ENCODE results near the gene NME4.

The NME4 gene

DNA sequence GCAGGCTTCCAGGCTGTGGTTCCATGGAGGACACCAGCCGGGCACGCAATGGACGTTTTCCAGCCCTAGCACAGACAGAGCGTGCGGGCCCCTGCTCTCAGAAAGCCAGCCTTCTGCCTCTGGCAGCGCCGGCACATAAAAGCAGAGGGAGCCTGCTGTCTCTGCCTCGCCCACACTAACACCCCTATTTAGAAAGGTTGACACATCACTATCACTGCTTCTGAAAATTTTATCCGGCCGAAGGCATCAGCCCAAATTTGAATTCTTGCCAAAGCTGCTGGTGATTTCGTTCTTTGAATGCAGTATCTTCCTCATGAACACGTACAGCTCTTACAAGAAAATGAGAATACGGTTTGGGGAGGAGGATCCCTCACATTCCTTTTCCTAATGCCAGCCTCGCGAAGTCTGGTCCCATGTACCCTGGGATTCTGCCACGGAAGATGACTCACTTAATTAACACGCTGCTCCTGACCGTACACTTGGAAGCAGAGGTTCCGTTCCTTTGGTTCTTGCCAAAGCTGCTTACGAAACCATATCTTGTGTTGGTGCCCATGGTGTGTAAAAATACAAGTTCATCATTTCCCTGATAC lies 27.1 kb downstream of the NME4 start:
- Histone ChIP-seq H3K4me3 (replicated peaks; ENCODE audit: low read depth, low read length) (no peak overlapping the region), H3K27me3 (replicated peaks; ENCODE audit: control insufficient read depth, insufficient read depth, low read length) (no peaks in the 10 kb centered on the region), H3K36me3 (ENCODE audit: control insufficient read depth, insufficient read depth, low read length) (no peaks in the 10 kb centered on the region)
- TF ChIP-seq, protein P1, sequence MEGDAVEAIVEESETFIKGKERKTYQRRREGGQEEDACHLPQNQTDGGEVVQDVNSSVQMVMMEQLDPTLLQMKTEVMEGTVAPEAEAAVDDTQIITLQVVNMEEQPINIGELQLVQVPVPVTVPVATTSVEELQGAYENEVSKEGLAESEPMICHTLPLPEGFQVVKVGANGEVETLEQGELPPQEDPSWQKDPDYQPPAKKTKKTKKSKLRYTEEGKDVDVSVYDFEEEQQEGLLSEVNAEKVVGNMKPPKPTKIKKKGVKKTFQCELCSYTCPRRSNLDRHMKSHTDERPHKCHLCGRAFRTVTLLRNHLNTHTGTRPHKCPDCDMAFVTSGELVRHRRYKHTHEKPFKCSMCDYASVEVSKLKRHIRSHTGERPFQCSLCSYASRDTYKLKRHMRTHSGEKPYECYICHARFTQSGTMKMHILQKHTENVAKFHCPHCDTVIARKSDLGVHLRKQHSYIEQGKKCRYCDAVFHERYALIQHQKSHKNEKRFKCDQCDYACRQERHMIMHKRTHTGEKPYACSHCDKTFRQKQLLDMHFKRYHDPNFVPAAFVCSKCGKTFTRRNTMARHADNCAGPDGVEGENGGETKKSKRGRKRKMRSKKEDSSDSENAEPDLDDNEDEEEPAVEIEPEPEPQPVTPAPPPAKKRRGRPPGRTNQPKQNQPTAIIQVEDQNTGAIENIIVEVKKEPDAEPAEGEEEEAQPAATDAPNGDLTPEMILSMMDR (IDR thresholded peaks at IDR 0.05; ENCODE audit: insufficient read depth, low read length, poor library complexity, severe bottlenecking), result no peak
- DNase-seq (ENCODE audit: extremely low read depth, insufficient read length), result no peak

DNA sequence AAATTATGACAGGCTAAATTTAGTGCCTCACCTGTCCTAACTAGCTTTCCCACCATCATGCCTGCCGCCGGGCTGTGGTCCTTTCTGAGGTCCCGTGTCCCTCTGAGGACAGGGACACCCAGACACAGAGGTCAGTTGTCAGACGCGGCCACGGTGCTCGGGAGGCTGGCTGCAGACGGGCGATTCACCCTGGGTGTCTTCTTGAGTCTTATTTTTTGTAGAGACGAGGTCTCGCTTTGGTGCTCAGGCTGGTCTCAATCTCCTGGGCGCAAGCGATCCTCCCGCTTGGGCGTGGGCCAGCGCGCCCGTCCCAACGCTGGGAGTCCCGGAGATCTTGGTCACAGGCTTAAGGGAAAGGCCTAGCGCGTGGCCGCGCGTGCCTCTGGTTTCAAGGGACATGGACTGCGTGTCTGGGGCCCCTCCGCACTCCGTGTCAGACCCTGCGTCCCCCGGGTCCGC lies 27.7 kb downstream of the NME4 start:
- DNase-seq (ENCODE audit: extremely low read depth, insufficient read length), result no peak
- Histone ChIP-seq H3K4me3 (replicated peaks; ENCODE audit: low read depth, low read length) (peak overlapping the region; percentile 80), H3K36me3 (ENCODE audit: control insufficient read depth, insufficient read depth, low read length) (no peaks in the 10 kb centered on the region), H3K27me3 (replicated peaks; ENCODE audit: control insufficient read depth, insufficient read depth, low read length) (no peaks in the 10 kb centered on the region)
- TF ChIP-seq, protein P1 (IDR thresholded peaks at IDR 0.05; ENCODE audit: insufficient read depth, low read length, poor library complexity, severe bottlenecking), result no peak

DNA sequence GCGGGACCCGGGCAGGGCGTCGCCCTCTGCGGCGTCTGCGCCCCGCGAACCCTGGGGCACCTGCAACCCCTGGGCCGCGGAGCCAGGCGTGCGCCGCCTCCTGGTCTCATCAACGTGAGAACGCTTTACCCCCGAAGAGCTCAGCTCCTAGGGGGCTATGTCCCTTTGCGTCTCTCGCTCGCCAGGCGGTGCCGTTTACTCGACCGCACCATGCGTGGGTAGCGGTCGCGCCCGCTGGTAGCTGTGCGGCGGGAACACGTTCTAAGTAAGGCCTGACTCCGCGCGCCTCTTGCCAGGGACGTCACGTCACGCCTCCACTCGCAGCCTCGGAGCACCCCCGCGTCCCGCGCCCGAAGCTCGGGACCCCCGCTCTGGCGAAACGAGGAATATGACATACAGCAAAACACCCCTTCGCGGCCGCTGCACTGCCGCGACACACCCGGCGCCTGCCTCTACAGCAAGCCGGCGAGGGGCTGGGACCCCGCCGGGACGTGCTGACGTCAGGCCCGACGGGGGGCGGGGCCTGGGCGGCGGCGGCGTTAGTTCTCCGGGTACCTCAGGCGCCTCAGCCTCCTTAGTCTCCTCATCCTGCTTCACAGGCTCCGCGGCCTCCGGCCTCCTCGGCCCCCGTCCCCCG lies 28.2 kb downstream of the NME4 start, which contains the start of gene RAB11FIP3:
TSS of gene RAB11FIP3 (plus strand) at position 568 of the 637 bp plus-strand sequence. CDS start 358 bp downstream, outside the sequence.
- Histone ChIP-seq H3K27me3 (replicated peaks; ENCODE audit: control insufficient read depth, insufficient read depth, low read length) (no peaks in the 10 kb centered on the region), H3K36me3 (ENCODE audit: control insufficient read depth, insufficient read depth, low read length) (no peaks in the 10 kb centered on the region), H3K4me3 (replicated peaks; ENCODE audit: low read depth, low read length) (peak within 1 kb of the TSS; percentile 80)
- TF ChIP-seq, protein P1 (IDR thresholded peaks at IDR 0.05; ENCODE audit: insufficient read depth, low read length, poor library complexity, severe bottlenecking), result peak; percentile 55
- peak; percentile 93 for DNase-seq (ENCODE audit: extremely low read depth, insufficient read length)

DNA sequence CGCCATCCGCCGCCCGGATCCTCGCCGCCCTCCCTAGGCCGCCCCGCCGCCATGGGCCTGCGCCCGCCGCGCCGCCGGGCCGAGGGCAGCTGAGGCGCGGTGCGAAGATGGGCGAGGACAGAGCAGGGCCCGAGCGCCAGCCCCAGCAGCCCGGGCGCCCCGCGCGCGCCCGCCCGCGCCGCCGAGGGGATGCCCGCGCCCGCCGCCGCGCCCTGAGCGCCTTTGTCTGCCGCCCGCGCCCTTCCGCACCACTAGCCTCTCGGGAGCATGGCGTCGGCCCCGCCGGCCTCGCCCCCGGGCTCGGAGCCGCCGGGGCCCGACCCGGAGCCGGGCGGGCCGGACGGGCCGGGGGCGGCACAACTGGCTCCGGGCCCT lies 28.7 kb downstream of the NME4 start:
- TF ChIP-seq, protein P1 (IDR thresholded peaks at IDR 0.05; ENCODE audit: insufficient read depth, low read length, poor library complexity, severe bottlenecking), result no peak
- H3K4me3 ChIP-seq (replicated peaks; ENCODE audit: low read depth, low read length), result peak overlapping the region; percentile 80
- DNase-seq (ENCODE audit: extremely low read depth, insufficient read length), result no peak

DNA sequence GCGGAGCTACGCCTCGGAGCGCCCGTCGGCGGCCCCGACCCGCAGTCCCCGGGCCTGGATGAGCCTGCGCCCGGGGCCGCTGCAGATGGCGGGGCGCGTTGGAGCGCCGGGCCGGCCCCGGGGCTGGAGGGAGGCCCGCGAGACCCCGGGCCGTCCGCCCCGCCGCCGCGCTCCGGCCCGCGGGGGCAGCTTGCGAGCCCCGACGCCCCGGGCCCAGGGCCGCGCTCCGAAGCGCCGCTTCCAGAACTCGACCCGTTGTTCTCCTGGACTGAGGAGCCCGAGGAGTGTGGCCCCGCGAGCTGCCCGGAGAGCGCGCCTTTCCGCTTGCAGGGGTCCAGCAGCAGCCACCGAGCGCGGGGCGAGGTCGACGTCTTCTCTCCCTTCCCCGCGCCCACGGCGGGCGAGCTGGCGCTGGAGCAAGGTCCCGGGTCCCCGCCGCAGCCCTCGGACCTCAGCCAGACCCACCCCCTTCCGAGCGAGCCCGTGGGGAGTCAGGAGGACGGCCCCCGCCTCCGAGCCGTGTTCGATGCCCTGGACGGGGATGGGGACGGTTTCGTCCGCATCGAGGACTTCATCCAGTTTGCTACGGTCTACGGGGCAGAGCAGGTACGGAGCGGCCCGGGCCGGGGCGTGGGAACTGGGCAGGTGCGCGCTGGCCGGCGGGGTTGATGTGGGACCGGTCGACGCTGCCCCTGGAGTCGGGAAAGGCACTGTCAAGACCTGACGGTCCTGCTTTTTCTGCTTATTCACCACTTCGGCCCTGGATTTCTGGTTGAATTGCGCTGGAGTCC lies 29.3 kb downstream of the NME4 start:
- TF ChIP-seq, protein P1 (IDR thresholded peaks at IDR 0.05; ENCODE audit: insufficient read depth, low read length, poor library complexity, severe bottlenecking), result no peak
- Histone ChIP-seq H3K4me3 (replicated peaks; ENCODE audit: low read depth, low read length) (peak overlapping the region; percentile 80), H3K36me3 (ENCODE audit: control insufficient read depth, insufficient read depth, low read length) (no peaks in the 10 kb centered on the region), H3K27me3 (replicated peaks; ENCODE audit: control insufficient read depth, insufficient read depth, low read length) (no peaks in the 10 kb centered on the region)
- peak; percentile 38 for DNase-seq (ENCODE audit: extremely low read depth, insufficient read length)

More for the DNA sequence above, 28.7 kb downstream of the NME4 start:
- Histone ChIP-seq H3K36me3 (ENCODE audit: control insufficient read depth, insufficient read depth, low read length) (no peaks in the 10 kb centered on the region), H3K27me3 (replicated peaks; ENCODE audit: control insufficient read depth, insufficient read depth, low read length) (no peaks in the 10 kb centered on the region)

All from GM06990 (cell line).